ENCODE measurements around the gene ALK.
"Not testable (repeated sequence)": the region's sequence is repeated elsewhere in the genome, so short reads cannot be mapped to it uniquely, and the experiment has no call there.

ALK gene

GRCh38 chr2:29753671-29754444 lies 167.5 kb downstream of the ALK start:
- DNase-seq (ENCODE audit: low read depth): peak; percentile 40

GRCh38 chr2:29751390-29751789 lies 170.0 kb downstream of the ALK start:
- no peak for DNase-seq (ENCODE audit: low read depth)

- DNase-seq (ENCODE audit: low read depth): not testable (repeated sequence)
Measured at GRCh38 chr2:29750463-29750862, 170.9 kb downstream of the ALK start.

GRCh38 chr2:29749843-29750242 lies 171.5 kb downstream of the ALK start:
- DNase-seq (ENCODE audit: low read depth): no peak

- no peak for DNase-seq (ENCODE audit: low read depth)
Measured at GRCh38 chr2:29749041-29749440, 172.3 kb downstream of the ALK start.

DNA sequence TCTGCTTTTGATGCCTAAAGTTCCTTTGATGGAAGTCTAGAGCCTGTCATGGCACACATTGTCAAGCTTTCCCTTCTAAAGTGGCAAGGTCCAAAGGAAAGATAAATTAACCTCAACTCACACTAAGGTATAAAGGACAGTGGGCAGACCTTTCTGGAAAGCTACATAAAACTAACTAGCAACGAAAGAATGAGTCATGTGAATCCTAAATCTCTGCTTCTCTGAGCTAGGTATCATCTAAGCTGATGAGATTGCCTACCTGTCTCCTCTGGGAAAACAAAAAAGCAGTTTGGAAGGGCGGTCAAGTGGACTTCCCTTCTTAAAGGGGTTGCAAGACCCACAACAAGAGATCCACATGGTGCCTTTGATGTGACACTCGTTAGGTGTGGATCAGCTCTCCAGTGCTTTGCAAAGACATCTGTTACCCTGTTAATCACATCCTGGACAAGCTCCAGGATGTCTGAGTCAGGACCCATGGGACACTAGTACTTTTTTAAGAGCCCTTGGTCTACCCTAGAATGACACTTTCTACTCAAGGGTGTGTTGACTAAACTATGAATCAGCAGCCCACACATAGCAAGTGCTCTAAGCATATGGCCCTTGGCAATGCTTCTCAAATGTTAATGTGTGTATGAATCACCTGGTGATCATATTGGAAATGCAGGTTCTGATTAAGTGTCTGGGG lies 173.5 kb downstream of the ALK start:
- peak; percentile 77 for DNase-seq (ENCODE audit: low read depth)

GRCh38 chr2:29744976-29745375 lies 176.4 kb downstream of the ALK start:
- DNase-seq (ENCODE audit: low read depth): no peak

DNA sequence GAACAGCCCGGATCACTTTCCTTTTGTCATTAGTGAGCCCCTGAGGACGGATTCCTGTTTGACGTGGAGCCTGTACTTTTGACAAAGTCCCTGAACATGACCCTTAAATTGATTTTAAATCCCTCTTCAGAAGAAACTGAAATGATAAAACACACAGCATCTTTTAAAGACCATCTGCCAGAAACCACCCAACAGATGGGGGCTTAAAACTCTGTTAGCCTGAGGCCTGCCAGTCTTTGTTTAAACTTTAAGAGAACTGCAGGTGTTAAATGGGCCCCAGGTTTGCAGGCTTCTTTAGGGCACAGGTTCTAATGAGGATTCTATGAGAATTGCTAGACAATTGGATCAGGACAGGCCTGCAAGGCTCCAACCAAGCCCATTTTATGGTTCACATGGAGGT lies 177.9 kb downstream of the ALK start:
- DNase-seq (ENCODE audit: low read depth): no peak

DNA sequence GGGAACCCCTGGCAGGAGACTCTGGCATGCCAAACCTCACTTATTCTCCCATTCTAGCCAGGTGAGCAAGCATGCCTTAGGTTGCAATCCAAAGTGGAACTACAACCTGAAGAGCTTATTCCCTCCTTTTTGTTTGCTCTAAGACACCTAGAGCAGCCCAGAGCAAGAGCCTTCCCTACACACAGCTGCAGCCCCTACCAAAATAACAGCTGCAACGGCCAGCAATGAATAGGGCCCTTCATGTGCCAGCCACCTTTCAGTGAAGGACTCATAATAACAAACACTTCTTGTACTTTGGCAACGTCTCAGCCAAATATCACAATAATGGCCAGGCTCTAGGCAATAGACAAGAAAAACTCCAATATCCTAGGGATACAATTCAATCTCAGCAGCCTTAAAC lies 178.7 kb downstream of the ALK start:
- DNase-seq (ENCODE audit: low read depth): no peak

GRCh38 chr2:29741132-29741531 lies 180.3 kb downstream of the ALK start:
- no peak for DNase-seq (ENCODE audit: low read depth)

DNA sequence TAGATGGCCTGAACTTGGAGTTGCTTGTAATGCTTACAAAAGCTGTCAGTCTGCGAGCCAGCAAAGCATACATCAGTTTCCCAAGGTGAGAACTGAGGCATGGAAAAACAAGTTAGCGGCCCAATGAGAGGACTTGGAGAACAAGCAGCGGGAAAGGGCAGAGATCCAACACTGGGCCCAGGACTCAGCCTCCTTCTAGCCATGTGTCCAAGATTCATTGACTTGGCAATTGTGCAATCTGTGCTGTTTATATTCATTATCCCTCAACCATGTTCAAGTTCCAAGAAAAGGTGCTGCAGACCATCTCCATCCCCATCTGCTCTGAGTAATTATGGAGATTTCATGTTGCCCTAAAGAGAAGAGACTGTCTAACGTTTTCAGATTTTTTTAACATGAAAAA lies 187.4 kb downstream of the ALK start:
- DNase-seq (ENCODE audit: low read depth): no peak

GRCh38 chr2:29733213-29733612 lies 188.2 kb downstream of the ALK start:
- no peak for DNase-seq (ENCODE audit: low read depth)

- DNase-seq (ENCODE audit: low read depth): no peak
Measured at GRCh38 chr2:29731948-29732347, 189.4 kb downstream of the ALK start.

DNA sequence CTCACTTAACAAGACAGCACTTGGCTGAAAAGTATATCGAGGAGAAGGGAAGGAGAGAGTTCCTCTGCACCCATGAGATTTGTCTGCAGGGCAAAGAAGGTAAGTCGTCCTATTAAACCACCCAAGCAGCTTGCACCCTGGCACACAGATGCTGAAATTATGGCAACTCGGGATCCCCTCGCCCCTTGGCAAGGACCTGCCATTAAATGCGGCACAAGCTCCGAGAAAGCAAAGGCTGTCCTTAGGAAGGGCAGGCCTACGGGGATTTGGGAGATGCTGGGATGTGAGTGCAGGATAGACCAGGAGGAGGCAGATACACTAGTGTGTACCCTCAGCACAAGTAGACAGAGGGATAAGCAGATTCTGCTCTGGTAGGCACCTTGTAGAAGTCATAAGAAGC lies 191.5 kb downstream of the ALK start:
- no peak for DNase-seq (ENCODE audit: low read depth)

DNA sequence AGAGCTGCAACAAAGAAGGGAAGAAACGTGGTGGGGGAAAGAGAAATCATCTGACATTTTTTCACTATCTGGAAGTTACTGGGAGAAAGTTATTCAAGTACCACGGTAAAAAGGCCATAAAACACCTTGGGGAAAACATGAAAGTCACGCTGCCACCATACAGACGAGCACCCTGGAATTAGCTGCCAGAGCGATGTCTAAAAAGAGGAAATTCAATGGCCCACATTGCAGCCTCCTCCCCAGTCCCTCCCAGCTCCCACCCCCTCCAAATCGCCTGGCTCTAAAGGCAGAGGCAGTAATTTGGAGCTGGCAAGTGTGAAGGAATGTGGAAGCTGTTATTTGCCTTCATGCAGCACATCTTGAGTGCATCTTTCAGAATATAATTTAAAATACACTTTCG lies 192.0 kb downstream of the ALK start:
- DNase-seq (ENCODE audit: low read depth): no peak

GRCh38 chr2:29726976-29727375 lies 194.4 kb downstream of the ALK start:
- DNase-seq (ENCODE audit: low read depth): no peak

GRCh38 chr2:29725610-29726009 lies 195.8 kb downstream of the ALK start:
- no peak for DNase-seq (ENCODE audit: low read depth)

GRCh38 chr2:29724282-29724681 lies 197.1 kb downstream of the ALK start:
- no peak for DNase-seq (ENCODE audit: low read depth)

DNA sequence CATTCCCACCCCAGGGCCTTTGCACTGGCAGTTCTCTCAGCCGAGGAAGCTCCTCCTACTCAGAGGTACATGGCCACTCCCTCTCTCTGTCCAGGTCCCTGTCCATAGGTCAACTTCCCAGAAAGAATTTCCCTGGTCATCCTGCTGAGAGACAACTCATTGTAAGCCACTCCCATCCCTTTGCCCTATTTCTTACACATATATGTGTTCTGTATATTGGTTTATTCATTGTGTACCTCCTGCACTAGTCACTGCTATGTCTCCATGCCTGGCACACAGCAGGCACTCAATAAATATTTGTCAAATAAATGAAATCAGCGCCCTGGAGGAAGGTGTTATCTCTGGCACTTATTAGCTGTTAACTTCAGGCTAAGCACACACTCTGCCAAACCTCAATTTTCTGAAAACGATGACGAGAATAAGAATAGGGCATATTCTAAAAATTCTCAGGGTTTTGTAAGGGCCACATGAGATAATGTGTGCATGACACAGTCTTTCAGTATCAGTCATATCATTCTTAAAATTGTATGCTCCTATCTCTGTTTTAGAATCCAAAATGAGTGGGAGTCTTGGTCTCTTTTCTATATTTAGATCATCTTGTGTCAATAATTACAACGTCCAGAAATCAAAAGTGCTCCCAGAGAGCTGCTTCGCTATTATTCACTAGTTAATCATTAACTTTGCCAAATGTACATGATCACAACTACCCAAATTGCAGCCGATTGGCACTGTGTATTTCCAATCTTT lies 198.0 kb downstream of the ALK start:
- DNase-seq (ENCODE audit: low read depth): no peak

GRCh38 chr2:29719639-29720038 lies 201.7 kb downstream of the ALK start:
- DNase-seq (ENCODE audit: low read depth): no peak

GRCh38 chr2:29718076-29718686 lies 203.2 kb downstream of the ALK start:
- no peak for DNase-seq (ENCODE audit: low read depth)

DNA sequence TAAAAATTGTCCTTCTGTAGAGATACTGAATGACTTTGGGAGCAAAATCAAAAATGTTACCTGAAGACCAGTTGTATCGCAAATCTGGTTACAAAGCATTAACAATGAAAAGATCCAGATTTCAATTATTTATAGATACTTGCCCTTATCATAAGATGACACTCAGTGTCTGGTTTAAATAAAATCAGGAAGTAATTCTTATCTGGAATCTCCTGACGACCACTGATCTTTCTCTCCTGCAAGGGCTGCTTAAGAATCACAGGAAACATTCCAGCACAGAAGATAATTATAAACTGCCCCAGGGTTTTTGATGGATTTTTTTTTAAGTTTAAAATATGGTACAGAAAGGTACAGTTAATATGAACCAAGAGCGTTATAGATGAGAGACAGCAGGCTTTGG lies 205.7 kb downstream of the ALK start:
- DNase-seq (ENCODE audit: low read depth): no peak

DNA sequence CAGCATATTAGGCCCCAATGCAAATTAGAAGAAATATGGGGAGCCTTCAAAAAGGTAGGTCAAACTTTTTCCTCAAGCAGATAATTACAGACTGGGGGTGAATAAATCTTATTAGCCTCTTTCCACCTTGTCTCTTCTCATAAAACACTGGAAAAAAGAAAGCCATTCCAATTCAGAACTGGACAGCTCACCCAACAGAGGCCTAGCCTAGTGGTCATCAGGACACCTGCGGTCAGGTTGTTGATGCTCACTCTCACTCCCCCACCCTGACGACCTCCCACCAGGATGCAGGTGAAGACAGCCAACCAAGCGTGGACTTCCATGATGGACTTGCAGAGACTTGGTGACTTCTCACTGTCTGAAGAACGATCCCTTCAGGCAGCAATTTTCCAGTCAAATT lies 207.1 kb downstream of the ALK start:
- no peak for DNase-seq (ENCODE audit: low read depth)

All from EH (cell line).